IPS DF 4.7 (cell line): ENCODE data around the gene EHD4.
A peak's percentile ranks its signal among the peaks of the same experiment; 100 is the strongest.

Experiments used
- DNase-seq: peaks from one replicate; pipeline ENCODE4 v3.0.0-alpha.2; 2013; ENCODE audit warnings: low spot score; ENCODE audit errors: extremely low read depth

The EHD4 gene

GRCh38 chr15:41972253-41973242, at the start of gene EHD4:
EHD4 (minus strand) TSS chr15:41972557; CDS start chr15:41972494, 63 bp downstream.
- DNase-seq: peak; percentile 95

- no peak for DNase-seq
Measured at GRCh38 chr15:42021593-42021992, 49.2 kb upstream of the EHD4 start.

GRCh38 chr15:42020713-42021273, 48.4 kb upstream of the EHD4 start, which contains the start of gene PLA2G4E:
PLA2G4E (minus strand) TSS chr15:42021042; CDS start chr15:42021030, 12 bp downstream.
- no peak for DNase-seq

GRCh38 chr15:42018306-42019224, 46.2 kb upstream of the EHD4 start:
- no peak for DNase-seq

GRCh38 chr15:42016971-42017370, 44.6 kb upstream of the EHD4 start:
- DNase-seq: no peak

- no peak for DNase-seq
Measured at GRCh38 chr15:42014406-42014805, 42.0 kb upstream of the EHD4 start.

GRCh38 chr15:42012928-42013482, 40.6 kb upstream of the EHD4 start:
- no peak for DNase-seq

GRCh38 chr15:42012241-42012640, 39.9 kb upstream of the EHD4 start:
- DNase-seq: no peak

- DNase-seq: no peak
Measured at GRCh38 chr15:42011074-42011473, 38.7 kb upstream of the EHD4 start.

GRCh38 chr15:42010434-42010833, 38.1 kb upstream of the EHD4 start:
- DNase-seq: no peak

- DNase-seq: no peak
Measured at GRCh38 chr15:42009474-42009873, 37.1 kb upstream of the EHD4 start.

- no peak for DNase-seq
Measured at GRCh38 chr15:42009022-42009421, 36.7 kb upstream of the EHD4 start.

GRCh38 chr15:42007386-42007785, 35.0 kb upstream of the EHD4 start:
- DNase-seq: no peak

- DNase-seq: no peak
Measured at GRCh38 chr15:42002333-42002732, 30.0 kb upstream of the EHD4 start.

GRCh38 chr15:42001236-42001635, 28.9 kb upstream of the EHD4 start:
- DNase-seq: no peak

GRCh38 chr15:41999290-42000285, 27.2 kb upstream of the EHD4 start:
- DNase-seq: no peak

- no peak for DNase-seq
Measured at GRCh38 chr15:41997845-41998244, 25.5 kb upstream of the EHD4 start.

GRCh38 chr15:41996921-41997592, 24.7 kb upstream of the EHD4 start:
- DNase-seq: no peak

GRCh38 chr15:41996376-41996775, 24.0 kb upstream of the EHD4 start:
- DNase-seq: no peak
